Measurements from ENCODE around the gene QSOX2.

GRCh38 chr9:136255166-136255538 lies 9.5 kb upstream of the QSOX2 start:
- TF ChIP-seq POLR2A (IDR thresholded peaks at IDR 0.05; ENCODE audit: low read length) (no peak), GATA1 (IDR thresholded peaks at IDR 0.05; ENCODE audit: low read depth, low read length) (no peak)
